ENCODE measurements around the gene NEK6. TPM values are rescaled to one million over a fixed set of nuclear protein-coding genes. Genes with fewer than 3 reads are reported as not detected.

The NEK6 gene
- total and polyA plus RNA-seq, 10 of the 15 experiments (the other 5 are each of a cell fraction or from before 2014, with no cell fraction given), result 31.3 to 161 (median 89.2) TPM

DNA sequence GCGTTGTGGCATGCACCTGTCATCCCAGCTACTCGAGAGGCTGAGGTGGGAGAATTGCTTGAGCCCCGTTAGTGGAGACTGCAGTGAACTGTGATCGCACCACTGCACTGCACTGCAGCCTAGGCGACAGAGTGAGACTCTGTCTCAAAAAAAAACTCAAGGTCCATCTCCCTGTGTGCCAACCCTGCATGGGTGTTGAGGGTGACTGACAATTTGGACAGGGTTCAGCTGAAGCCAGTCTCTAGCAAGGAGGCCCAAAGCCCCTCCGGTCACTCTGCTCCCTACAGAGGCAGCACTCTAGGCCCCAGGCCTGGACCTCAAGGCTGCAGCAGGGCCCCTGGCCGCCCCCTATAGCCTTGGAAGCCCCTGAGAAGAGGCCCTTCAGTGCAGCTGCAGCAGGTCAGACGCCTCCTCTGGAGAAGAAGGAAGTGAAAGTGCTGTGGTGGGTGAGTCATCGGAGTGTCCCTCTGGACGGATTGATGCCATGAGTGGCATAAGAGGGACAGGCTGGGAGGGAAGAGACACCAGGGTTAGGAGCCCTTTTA is 39.2 kb upstream of the NEK6 start (continued):
- TF ChIP-seq ATF2 (IDR thresholded peaks at IDR 0.05; ENCODE audit: low read length) (no peak), CREB1 (IDR thresholded peaks at IDR 0.05; ENCODE audit: low read depth) (no peak), TARDBP (IDR thresholded peaks at IDR 0.05; ENCODE audit: borderline replicate concordance) (no peak; the same call in 1 of the 2 replicates), NRF1 (conservative IDR thresholded peaks at IDR 0.05; ENCODE audit: low read depth, low read length) (no peak), EP300 (IDR thresholded peaks at IDR 0.05; ENCODE audit: borderline replicate concordance in 1 of 2, control insufficient read depth in 1 of 2, low read depth in 2 of 2, low read length in 2 of 2) (peak; percentile 70 to 97; a peak in 3 of 4 replicates), ETV6 (conservative IDR thresholded peaks at IDR 0.05 in 1 of 2, IDR thresholded peaks at IDR 0.05 in 1 of 2; ENCODE audit: borderline replicate concordance in 1 of 2, low read depth in 1 of 2) (peak in 1 of 2 experiments; percentile 93; a peak in 2 of 4 replicates), RAD21 (IDR thresholded peaks at IDR 0.05; ENCODE audit: insufficient read depth, low read depth, low read length) (peak; percentile 41; the same call in 1 of the 2 replicates), FOXM1 (IDR thresholded peaks at IDR 0.05; ENCODE audit: low read depth, low read length) (no peak), POLR2AphosphoS2 (IDR thresholded peaks at IDR 0.05; ENCODE audit: low read depth, low read length) (no peak)
- TF ChIP-seq, protein P1, sequence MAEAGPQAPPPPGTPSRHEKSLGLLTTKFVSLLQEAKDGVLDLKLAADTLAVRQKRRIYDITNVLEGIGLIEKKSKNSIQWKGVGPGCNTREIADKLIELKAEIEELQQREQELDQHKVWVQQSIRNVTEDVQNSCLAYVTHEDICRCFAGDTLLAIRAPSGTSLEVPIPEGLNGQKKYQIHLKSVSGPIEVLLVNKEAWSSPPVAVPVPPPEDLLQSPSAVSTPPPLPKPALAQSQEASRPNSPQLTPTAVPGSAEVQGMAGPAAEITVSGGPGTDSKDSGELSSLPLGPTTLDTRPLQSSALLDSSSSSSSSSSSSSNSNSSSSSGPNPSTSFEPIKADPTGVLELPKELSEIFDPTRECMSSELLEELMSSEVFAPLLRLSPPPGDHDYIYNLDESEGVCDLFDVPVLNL (IDR thresholded peaks at IDR 0.05; ENCODE audit: low read depth, low read length), result no peak
- TF ChIP-seq, protein P2, sequence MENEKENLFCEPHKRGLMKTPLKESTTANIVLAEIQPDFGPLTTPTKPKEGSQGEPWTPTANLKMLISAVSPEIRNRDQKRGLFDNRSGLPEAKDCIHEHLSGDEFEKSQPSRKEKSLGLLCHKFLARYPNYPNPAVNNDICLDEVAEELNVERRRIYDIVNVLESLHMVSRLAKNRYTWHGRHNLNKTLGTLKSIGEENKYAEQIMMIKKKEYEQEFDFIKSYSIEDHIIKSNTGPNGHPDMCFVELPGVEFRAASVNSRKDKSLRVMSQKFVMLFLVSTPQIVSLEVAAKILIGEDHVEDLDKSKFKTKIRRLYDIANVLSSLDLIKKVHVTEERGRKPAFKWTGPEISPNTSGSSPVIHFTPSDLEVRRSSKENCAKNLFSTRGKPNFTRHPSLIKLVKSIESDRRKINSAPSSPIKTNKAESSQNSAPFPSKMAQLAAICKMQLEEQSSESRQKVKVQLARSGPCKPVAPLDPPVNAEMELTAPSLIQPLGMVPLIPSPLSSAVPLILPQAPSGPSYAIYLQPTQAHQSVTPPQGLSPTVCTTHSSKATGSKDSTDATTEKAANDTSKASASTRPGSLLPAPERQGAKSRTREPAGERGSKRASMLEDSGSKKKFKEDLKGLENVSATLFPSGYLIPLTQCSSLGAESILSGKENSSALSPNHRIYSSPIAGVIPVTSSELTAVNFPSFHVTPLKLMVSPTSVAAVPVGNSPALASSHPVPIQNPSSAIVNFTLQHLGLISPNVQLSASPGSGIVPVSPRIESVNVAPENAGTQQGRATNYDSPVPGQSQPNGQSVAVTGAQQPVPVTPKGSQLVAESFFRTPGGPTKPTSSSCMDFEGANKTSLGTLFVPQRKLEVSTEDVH (IDR thresholded peaks at IDR 0.05; ENCODE audit: low read depth, partially characterized antibody), result no peak

Measured in GM12878 (cell line).